GM08714 (cell line): ENCODE results near the gene ZFHX3.

Source experiments
- H3K4me3 ChIP-seq: fragments of 200-500 bp; sonication (Bioruptor generic); 2 replicates; pipeline ENCODE4 v1.5.1; 2014; ENCODE audit warnings: mild to moderate bottlenecking, low read length, inconsistent platforms
- ZNF274 ChIP-seq: IDR thresholded peaks from 2 replicates; pipeline ENCODE4 v1.6.1; 2012; ENCODE audit warnings: mild to moderate bottlenecking, low read depth, low read length

Gene ZFHX3

DNA sequence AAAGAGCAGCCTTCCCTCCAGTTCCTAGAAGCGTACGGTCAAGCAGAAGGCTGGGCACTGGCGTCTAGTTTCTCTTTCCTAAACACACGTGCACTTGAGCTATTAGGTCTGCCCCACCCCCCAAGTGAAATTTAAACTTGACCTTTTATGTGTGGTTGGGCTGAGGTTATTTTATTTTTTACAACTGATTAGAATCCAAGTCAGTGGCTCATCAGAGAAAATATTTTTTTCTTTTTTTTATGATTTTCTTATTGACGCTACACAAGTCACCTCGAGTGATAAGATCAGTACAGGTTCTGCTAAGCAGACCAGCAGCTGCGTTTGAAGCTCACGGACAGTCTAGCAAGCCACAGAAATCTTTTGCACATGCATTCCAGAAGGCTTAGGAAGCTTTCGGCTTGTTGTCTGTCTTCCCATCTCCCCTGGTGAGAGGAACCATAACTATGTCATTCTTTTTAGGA lies 95.1 kb downstream of the ZFHX3 start:
- H3K4me3 ChIP-seq = no peak overlapping the region
- no peak for TF ChIP-seq ZNF274

DNA sequence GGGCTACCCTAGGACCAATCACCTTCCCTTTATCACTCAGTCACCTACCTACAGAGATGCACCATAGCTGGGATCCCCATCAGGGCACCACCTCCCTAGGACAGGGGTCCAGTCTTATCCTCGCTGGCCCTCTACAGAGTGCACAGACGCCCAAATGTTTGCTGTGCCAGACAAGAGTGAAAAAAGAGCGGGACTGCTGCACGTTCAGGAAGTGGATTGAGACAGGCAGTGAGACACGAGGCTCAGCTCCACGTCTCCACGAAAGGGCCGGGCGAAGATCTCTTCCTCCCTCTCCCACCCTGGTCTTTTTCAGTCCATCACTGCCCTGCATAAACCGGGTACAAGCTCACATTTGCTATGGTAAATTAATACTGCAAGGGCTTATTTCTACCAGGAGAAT lies 95.5 kb downstream of the ZFHX3 start:
- no peak overlapping the region for H3K4me3 ChIP-seq
- TF ChIP-seq ZNF274 = no peak

DNA sequence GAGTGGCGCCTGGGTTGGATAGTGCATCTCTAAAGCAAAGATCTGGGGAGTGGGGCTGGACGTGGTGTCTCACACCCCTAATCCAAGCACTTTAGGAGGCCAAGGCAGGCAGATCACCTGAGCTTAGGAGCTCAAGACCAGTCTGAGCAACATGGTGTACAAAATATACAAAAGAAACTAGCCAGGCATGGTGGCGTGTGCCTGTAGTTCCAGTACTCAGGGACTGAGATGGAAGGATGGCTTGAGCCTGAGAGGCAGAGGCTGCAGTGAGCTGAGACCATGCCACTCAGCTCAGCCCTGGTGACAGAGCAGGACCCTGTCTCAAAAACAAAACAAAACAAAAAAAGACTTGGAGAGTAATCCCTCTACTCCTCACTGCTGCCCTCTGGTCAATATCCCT lies 96.0 kb downstream of the ZFHX3 start:
- TF ChIP-seq ZNF274 = no peak
- no peak overlapping the region for H3K4me3 ChIP-seq

DNA sequence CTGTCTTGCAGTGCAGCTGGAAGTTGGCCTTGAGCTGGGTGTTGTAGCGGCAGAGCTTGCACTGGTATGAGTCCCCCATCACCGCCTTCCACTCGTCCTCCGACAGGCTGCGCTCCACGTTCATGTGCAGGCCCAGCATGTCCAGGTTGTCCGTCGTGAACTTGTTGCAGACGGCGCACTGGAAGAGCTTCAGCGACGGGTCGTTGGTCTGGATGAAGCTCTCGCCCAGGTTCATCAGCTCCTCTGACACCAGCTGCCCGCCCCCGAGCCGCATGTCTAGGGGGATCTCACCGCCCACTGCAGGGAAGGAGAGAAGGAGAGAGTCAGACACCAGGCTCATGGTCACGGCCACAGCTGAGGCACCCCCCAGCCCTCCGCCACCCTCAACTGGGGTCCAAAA lies 97.3 kb downstream of the ZFHX3 start:
- no peak overlapping the region for H3K4me3 ChIP-seq
- TF ChIP-seq ZNF274 = no peak

DNA sequence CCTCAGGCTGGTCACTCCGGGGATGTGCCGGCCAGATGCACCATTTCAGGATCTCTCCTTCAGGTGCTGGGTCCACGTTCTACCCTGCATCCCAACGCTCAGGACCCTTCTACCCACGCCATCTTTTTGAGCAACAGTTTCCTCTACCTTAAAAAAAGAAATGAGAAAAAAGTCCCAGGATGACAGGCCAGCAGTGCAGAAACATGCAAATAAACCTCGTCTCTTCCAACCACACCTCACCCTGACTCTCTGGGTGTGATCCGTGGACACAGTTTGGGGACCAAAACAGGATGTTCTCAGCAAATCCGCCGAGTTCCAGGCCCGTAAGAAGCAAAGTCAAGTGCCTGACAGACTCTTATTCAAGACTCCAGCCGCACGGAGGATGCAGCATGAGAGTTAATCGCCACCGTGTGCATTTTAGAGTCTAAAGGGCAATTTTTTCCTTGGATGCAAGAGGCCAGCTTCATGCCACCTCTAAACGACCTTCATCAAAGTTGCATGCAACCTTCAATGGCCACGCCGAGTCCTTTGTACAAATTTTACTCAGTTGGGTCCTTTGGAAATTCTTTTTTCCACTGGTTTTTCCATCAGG lies 99.6 kb downstream of the ZFHX3 start:
- no peak overlapping the region for H3K4me3 ChIP-seq
- no peak for TF ChIP-seq ZNF274

DNA sequence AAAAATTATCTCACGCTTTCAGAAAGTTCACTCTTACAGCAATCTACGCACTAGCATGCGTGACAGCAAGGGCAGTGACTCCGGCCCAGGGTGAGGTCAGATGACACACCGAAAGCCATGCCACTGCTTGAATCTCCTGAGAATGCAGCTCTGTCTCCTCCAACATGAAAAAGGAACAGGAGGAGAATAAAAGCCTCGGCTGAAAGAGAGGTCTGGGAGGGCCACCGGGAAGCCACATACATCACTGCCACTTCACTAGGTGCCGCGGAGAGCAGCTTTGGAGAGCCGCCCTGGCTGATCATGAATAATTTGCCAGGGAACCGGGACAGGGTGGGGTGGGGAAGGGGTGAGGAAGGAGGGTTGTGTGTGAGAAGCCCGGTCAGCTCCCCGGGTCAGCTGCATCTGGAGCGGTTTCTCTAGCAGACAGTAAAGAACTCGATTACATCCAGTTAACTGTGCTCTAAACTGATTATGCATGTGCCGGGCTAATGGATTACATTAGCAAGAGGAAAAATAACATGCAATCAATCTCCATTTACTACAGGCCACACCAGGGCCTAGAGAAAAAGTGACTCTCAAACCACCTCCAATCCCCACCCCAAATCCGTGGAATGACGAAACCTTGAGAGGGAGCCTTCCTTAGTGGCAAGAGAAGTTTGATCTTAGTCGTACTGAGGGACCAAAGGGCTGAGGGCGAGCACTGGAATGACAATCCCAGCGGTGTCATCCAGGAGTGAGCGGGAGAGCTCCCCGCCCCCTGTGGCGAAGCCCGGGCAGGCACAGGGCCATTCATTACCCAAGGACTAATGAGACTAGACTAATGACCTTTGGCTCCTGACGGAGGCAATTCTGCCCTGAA lies 100.3 kb downstream of the ZFHX3 start:
- no peak overlapping the region for H3K4me3 ChIP-seq
- TF ChIP-seq ZNF274 = no peak

DNA sequence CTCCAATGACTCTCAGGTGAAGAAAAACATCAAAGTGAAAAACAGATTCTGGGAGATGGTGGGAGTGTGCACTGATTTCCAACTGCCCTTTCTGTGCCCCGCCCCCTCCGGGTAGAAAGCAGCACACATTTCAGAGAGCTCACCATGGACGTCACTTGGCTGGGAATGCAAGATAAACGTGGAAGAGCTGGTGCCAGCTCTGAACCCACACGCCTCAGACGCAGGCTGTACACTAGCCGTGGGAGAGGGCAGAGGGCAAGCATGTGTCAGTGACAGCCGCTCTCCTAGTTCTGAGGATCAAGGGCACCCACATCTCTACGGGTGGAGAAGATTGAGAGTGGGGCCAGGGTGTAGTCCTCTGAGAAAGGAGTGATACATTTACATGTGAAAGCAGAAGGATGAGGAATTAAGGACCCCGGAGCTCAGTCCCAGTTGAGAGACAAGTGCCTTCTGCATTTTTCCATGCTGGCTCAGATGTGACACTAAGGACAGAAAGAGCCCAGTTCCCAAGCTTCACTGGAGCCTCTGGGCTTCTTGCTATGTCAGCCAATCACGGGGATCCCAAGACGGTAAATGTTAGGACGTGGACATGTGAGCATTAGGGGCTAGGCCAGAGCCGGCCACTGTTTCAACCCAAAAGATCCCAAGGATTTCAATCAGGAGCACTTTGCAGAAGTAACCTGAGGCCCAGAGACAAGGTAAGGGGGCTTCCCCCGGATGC lies 101.3 kb downstream of the ZFHX3 start:
- TF ChIP-seq ZNF274 = no peak
- no peak overlapping the region for H3K4me3 ChIP-seq

DNA sequence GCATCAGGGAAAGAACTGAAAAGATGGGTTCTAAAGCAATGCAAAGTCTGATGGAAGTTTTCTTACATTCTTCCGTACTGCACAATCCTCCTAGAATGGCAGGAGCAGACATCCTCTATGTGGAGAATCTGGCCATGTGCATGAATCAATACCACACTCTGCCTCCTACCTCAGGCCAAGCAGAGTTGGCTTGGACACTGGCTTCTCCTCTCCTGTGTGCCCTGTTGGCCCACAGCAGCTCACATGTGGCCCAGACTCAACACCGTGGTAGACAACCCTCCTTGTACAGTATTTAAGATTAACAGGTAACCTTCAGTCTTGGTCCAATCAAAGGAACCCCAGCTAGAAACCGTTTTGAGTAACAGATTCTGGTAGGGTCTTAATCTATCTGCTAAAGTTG lies 101.9 kb downstream of the ZFHX3 start:
- no peak for TF ChIP-seq ZNF274
- H3K4me3 ChIP-seq = no peak overlapping the region

DNA sequence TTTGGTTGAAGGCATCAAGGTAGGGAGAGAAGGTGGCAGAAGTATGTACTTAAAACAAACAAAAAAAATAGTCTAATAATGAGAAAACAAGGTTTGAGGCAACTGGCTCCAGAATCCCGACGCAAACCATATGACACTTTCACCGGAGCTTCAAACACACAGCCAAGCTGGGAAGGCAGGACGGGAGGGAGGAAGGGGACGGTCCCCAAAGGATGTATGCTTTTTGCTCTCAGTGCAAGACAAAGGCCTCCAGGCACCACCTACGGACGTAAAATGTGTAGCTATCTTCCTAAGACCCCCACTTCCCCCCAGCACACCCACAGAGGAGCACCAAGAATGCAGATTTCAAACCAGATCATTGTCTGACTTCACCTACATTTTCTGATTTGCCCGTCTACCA lies 102.3 kb downstream of the ZFHX3 start:
- no peak for TF ChIP-seq ZNF274
- no peak overlapping the region for H3K4me3 ChIP-seq

DNA sequence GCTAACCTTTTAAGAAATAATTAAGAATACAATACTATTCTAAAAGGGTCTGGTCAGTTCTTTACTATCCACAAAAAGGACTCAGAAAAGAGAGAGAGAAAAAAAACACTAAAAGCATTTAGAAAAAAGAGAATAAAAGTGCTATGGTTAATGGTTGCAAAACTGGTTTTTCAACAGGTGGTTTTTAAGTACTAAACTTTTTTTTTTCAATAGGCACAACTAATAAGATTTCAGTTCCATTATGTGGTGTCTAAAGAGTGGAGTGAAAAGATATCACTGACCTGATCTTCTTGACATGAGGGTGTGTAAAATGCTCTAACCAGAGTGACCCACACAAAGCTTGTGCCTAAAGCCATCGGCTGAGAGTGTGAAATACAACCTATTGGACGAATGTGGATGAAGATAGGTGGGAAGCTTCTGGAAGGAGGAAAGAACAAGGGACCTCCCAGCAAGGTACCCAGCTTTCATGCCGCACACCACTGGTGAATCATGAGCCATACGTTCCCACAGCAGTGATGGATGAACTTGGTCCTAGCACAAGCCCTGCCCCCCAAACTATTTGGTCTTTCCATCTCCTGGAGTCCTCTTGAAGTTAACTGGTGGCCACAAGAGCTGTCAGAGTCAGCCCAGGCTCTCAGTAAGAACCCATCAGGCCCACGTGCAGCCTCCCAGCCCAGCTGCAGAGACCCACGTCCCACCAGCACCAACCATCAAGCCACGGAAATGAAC lies 103.0 kb downstream of the ZFHX3 start:
- no peak for TF ChIP-seq ZNF274
- no peak overlapping the region for H3K4me3 ChIP-seq

DNA sequence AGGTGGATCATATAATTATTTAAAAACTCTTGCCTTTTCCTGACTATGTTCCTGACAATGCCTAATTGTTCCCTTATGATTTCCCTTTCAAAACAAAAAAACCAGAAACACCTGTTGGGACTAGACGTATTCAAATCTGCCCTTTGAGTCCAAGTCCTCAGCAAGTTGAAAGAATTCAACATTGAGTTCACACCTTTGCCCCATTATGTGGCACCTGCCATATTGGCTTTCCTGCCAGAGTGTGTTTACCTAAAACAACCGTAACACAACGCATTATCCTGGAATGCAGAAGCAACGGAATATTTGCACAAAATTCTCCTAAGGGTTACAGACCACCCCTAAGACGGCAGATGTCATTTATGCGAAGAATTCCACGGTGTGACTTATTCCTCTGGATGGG lies 105.9 kb downstream of the ZFHX3 start:
- H3K4me3 ChIP-seq = no peak overlapping the region
- no peak for TF ChIP-seq ZNF274

DNA sequence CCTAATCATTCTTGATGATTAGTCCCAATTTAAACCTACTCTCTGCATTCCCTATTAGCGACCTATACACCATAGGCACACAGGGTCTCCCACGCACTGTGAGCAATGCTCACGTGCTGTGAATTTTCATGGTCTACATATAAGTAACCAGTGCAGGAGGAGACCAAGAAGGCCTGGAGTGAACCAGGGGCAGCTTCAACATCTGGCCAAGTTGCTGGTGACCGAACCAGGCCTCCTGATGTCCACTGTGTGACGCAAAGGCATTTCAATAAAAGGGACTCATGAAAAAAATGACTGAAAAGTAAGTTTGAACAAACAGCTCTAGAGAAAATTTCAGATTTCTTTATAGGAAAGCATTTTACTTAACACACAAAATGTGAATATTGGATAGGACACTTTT lies 107.0 kb downstream of the ZFHX3 start:
- no peak overlapping the region for H3K4me3 ChIP-seq
- TF ChIP-seq ZNF274 = no peak

DNA sequence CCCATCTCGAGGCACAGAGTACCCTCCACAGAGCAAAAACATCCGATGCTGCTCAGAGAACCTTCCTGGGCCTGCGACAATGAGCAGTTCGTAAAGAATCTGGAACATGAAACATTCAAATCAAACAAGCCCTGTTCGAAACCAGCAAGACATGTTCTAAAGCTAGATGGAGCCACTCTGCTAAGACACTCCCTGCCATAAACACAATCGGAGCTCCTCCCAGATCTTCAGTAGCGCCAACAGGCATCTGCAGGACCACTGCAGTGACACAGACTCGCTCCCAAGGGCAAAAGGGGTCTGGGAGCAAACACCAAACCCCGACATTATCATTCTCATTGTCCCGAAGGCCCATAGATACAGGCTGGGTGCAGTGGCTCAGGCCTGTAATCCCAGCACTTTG lies 108.7 kb downstream of the ZFHX3 start:
- TF ChIP-seq ZNF274 = no peak
- H3K4me3 ChIP-seq = no peak overlapping the region

DNA sequence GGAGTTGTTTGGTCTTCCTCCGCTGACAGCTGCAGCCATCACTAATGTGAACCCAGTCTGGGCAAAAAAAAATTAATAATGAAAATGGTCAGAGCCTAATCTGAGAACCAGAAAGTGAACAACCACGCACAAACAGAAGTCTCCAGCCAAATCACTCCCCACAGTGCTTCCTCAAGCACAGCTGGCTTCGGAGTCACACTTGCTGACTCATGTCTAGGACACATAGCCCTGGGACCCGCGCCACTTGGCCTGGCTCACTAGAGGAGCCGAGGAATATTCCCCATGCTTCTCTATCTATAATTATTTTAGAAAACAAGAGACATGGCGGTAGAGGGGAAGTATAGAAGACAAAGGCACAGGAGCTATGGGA lies 109.1 kb downstream of the ZFHX3 start:
- no peak for TF ChIP-seq ZNF274
- no peak overlapping the region for H3K4me3 ChIP-seq
